ENCODE data around the gene UQCC5.

DNA sequence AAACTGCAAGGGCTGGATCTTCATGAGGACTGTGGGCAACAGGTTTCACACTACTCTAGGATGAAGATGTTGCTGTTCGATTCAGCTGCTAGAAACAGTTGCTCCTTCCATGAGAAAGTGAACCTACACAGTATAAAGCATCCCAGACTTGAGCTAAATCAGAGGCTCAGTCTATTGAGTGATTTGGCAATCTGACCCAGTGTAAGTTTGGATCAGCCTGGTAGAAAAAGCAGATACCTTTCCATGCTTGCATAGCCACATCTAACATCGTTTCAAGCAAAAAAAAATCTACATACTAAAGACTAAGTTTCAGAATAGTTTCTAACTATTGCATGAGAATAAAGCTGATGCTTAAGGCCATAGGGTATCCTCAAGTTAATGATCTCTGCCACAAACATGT lies 4.6 kb downstream of the UQCC5 start:
- TF ChIP-seq, protein P1, sequence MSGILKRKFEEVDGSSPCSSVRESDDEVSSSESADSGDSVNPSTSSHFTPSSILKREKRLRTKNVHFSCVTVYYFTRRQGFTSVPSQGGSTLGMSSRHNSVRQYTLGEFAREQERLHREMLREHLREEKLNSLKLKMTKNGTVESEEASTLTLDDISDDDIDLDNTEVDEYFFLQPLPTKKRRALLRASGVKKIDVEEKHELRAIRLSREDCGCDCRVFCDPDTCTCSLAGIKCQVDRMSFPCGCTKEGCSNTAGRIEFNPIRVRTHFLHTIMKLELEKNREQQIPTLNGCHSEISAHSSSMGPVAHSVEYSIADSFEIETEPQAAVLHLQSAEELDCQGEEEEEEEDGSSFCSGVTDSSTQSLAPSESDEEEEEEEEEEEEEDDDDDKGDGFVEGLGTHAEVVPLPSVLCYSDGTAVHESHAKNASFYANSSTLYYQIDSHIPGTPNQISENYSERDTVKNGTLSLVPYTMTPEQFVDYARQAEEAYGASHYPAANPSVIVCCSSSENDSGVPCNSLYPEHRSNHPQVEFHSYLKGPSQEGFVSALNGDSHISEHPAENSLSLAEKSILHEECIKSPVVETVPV (CRISPR knock-in tag; IDR thresholded peaks at IDR 0.05), result no peak
- TF ChIP-seq TCF4 (CRISPR knock-in tag; IDR thresholded peaks at IDR 0.05; ENCODE audit: borderline replicate concordance) (no peak), ARNTL (CRISPR knock-in tag; IDR thresholded peaks at IDR 0.05; ENCODE audit: borderline replicate concordance, low read depth) (no peak), ZFP3 (CRISPR knock-in tag; IDR thresholded peaks at IDR 0.05) (no peak), ZFP30 (CRISPR knock-in tag; IDR thresholded peaks at IDR 0.05) (no peak), GLIS3 (CRISPR knock-in tag; IDR thresholded peaks at IDR 0.05) (no peak), ISL1 (CRISPR knock-in tag; IDR thresholded peaks at IDR 0.05) (no peak), BACH2 (CRISPR knock-in tag; IDR thresholded peaks at IDR 0.05; ENCODE audit: borderline replicate concordance) (no peak), SNAI2 (CRISPR knock-in tag; IDR thresholded peaks at IDR 0.05) (no peak)
- TF ChIP-seq, protein P2, sequence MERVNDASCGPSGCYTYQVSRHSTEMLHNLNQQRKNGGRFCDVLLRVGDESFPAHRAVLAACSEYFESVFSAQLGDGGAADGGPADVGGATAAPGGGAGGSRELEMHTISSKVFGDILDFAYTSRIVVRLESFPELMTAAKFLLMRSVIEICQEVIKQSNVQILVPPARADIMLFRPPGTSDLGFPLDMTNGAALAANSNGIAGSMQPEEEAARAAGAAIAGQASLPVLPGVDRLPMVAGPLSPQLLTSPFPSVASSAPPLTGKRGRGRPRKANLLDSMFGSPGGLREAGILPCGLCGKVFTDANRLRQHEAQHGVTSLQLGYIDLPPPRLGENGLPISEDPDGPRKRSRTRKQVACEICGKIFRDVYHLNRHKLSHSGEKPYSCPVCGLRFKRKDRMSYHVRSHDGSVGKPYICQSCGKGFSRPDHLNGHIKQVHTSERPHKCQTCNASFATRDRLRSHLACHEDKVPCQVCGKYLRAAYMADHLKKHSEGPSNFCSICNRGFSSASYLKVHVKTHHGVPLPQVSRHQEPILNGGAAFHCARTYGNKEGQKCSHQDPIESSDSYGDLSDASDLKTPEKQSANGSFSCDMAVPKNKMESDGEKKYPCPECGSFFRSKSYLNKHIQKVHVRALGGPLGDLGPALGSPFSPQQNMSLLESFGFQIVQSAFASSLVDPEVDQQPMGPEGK (CRISPR knock-in tag; IDR thresholded peaks at IDR 0.05; ENCODE audit: borderline replicate concordance), result no peak
- TF ChIP-seq, protein P3, sequence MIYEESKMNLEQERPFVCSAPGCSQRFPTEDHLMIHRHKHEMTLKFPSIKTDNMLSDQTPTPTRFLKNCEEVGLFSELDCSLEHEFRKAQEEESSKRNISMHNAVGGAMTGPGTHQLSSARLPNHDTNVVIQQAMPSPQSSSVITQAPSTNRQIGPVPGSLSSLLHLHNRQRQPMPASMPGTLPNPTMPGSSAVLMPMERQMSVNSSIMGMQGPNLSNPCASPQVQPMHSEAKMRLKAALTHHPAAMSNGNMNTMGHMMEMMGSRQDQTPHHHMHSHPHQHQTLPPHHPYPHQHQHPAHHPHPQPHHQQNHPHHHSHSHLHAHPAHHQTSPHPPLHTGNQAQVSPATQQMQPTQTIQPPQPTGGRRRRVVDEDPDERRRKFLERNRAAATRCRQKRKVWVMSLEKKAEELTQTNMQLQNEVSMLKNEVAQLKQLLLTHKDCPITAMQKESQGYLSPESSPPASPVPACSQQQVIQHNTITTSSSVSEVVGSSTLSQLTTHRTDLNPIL (CRISPR knock-in tag; IDR thresholded peaks at IDR 0.05; ENCODE audit: low read depth), result no peak

Measured in SK-N-SH treated with all-trans-retinoic acid at 6 μM for 48 hours (cell line).